BJ (cell line): ENCODE data around the gene XXYLT1. TPM values are rescaled to one million over a fixed set of nuclear protein-coding genes. Genes with fewer than 3 reads are reported as not detected.

ENCODE experiments used
- CTCF ChIA-PET: fragments of 350-600 bp; formaldehyde crosslinking; extraction: SDS; loops from one replicate; lab custom pipeline; 2021; ENCODE audit warnings: antibody characterized with exemption, inconsistent platforms; lab: Yijun Ruan, JAX
- POLR2A ChIA-PET: fragments of 300-600 bp; sonication (Branson Sonifier 250); formaldehyde crosslinking; extraction: SDS; loops from one replicate; lab custom pipeline; 2021; ENCODE audit warnings: antibody characterized with exemption; lab: Charles Lee
- DNase-seq: peaks from one replicate; pipeline ENCODE4 v3.0.0-alpha.2; 2011; ENCODE audit warnings: low read depth
- H3K27me3 ChIP-seq: 2 replicates; pipeline ENCODE4 v1.6.0; 2011; ENCODE audit warnings: low read length; ENCODE audit not compliant: control insufficient read depth, insufficient read depth
- H3K36me3 ChIP-seq: 2 replicates; pipeline ENCODE4 v1.5.1; 2011; ENCODE audit warnings: low read length; ENCODE audit not compliant: control insufficient read depth, insufficient read depth
- H3K4me3 ChIP-seq: 2 replicates; pipeline ENCODE4 v1.5.1; 2011; ENCODE audit warnings: low read depth, mild to moderate bottlenecking, control low read depth, low read length
- CTCF ChIP-seq: IDR thresholded peaks from 2 replicates; pipeline ENCODE4 v1.5.1; 2011; ENCODE audit warnings: low read depth, mild to moderate bottlenecking, control low read depth, inconsistent platforms, low read length, moderate library complexity; ENCODE audit not compliant: insufficient read depth
- polyA minus RNA-seq: library from RNA; depleted of rRNA, polyadenylated mRNA; stranded (reverse); fragments of >200 nt; gene quantifications from 2 replicates; pipeline ENCODE4 v1.2.3, GENCODE V29; 2011; rRNA and poly(A)+ RNA removed
- polyA plus RNA-seq: library from polyadenylated mRNA; depleted of rRNA; stranded (reverse); fragments of >200 nt; gene quantifications from 2 replicates; pipeline ENCODE4 v1.2.3, GENCODE V29; 2011; rRNA removed

XXYLT1 gene
- polyA plus RNA-seq (24.4 and 33.5 TPM in 2 replicates), polyA minus RNA-seq (14.5 and 17.7 TPM in 2 replicates)

DNA sequence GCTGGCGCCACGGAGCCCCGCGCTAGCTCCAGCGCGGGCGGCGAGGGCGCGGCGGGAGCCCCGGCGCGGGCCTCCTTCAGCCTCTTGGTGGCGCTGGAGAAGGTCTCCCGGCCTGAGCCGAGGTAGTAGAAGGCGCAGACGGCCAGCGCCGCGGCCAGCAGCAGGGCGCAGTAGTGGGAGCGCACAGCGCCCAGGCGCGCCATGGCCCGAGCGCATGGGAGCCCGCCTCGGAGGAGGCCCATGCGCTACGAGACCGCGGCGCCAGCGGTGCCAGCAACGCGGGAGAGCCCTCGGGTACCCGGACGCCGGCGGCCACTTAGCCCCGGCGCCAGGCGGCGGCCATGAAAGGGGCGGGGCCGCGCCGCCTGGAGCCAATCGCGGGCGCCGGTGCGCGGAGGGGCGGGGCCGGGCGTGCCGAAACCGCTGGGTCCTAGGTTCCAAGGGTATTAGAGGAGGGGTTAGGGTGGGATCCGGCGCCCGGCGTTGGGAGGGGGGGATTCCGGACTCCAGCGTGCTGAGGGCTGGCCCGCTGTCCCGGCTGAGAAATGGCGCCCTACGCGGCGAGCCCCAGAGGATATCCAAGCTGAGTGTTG lies at the start of gene XXYLT1:
XXYLT1 (minus strand) TSS at position 343 of the 593 bp plus-strand sequence; CDS start at position 242, 101 bp downstream.
- CTCF ChIA-PET: interaction anchor here (0.5 to 8.7 kb wide), 47 partner anchors 9 to 599 kb away, joined by 3 to 160 read pairs (median 4); partner anchors contain the start of genes ACAP2, FAM43A, LSG1 and PPP1R2
- POLR2A ChIA-PET: interaction anchor here (0.6 kb wide), 1 partner anchor 244 kb away, joined by 4 read pairs; no protein-coding TSS in a partner anchor
- no peak for DNase-seq
- Histone ChIP-seq H3K27me3 (no peaks in the 10 kb centered on the region), H3K36me3 (peaks cover 2% of the 10 kb centered on the region; the same call in 1 of the 2 replicates), H3K4me3 (peak within 1 kb of the TSS; percentile 91)
- TF ChIP-seq CTCF: peak; percentile 44

DNA sequence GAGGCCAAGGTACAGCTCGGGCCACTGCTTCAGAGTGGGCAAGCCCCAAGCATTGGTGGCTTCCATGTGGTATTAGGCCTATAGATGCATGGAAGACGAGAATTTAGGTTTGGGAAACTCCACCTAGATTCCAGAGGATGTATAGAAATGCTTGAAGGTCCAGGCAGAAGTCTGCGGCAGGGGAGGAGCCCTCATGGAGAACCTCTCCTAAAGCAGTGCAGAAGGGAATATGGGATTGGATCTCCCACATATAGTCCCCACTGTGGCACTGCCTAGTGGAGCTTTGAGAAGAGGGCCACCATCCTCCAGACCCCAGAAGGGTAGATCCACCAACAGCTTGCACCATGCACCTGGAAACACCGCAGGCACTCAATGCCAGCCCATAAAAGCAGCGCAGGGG lies 48.1 kb upstream of the XXYLT1 start:
- H3K36me3 ChIP-seq: peaks cover 3% of the 10 kb centered on the region
- DNase-seq: no peak
- TF ChIP-seq CTCF: no peak
- H3K4me3 ChIP-seq: no peak overlapping the region
- ChIA-PET CTCF (interaction anchor here (0.6 to 1.6 kb wide), 2 partner anchors 11 to 46 kb away, joined by 3 read pairs; no protein-coding TSS in a partner anchor), POLR2A (no interaction called here)
- no peaks in the 10 kb centered on the region for H3K27me3 ChIP-seq

GRCh38 chr3:195312714-195313113 lies 41.8 kb upstream of the XXYLT1 start:
- POLR2A ChIA-PET: no interaction called here
- CTCF ChIA-PET: interaction anchor here (1.1 kb wide), 1 partner anchor 41 kb away, joined by 3 read pairs; the partner anchor contains the start of gene XXYLT1
- no peak for DNase-seq
- Histone ChIP-seq H3K36me3 (no peaks in the 10 kb centered on the region; the same call in 1 of the 2 replicates), H3K27me3 (no peaks in the 10 kb centered on the region), H3K4me3 (no peak overlapping the region)
- no peak for TF ChIP-seq CTCF

- Histone ChIP-seq H3K27me3 (no peaks in the 10 kb centered on the region), H3K4me3 (no peak overlapping the region), H3K36me3 (no peaks in the 10 kb centered on the region; the same call in none of the 2 replicates)
- CTCF ChIA-PET: interaction anchor here (0.9 kb wide), 1 partner anchor 10 kb away, joined by 3 read pairs; no protein-coding TSS in a partner anchor
- DNase-seq: no peak
- no peak for TF ChIP-seq CTCF
- POLR2A ChIA-PET: no interaction called here
Measured at GRCh38 chr3:195307711-195308110, 36.8 kb upstream of the XXYLT1 start.

- DNase-seq: no peak
- ChIA-PET POLR2A (no interaction called here), CTCF (interaction anchor here (1.1 kb wide), 1 partner anchor 35 kb away, joined by 4 read pairs; the partner anchor contains the start of gene XXYLT1)
- Histone ChIP-seq H3K27me3 (no peaks in the 10 kb centered on the region), H3K4me3 (no peak overlapping the region), H3K36me3 (no peaks in the 10 kb centered on the region; the same call in none of the 2 replicates)
- no peak for TF ChIP-seq CTCF
Measured at GRCh38 chr3:195306369-195306768, 35.4 kb upstream of the XXYLT1 start.
